ENCODE results near the gene LAMC3. TPM values are rescaled to one million over a fixed set of nuclear protein-coding genes. Genes with fewer than 3 reads are reported as not detected.

The LAMC3 gene
- polyA plus RNA-seq, 1 experiment, result 0.01 TPM

DNA sequence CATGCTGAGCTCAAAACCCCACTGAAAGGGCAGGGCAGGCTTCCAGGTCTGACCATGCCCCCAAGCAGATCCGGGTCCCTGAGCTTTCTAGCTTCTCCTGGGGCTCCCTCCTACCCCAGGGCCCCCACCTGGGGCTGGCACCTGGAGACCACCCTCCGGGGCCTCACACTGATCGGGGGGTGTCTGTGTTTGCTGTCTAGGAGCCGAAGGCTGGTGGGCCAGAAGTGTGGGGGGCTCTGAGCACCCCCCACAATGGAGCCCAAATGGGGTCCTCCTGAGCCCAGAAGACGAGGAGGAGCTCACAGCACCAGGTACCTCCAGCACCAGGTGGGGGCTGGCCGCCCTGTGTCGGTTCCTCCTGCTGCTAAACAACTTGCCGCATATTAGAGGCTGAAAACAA is 39.8 kb downstream of the LAMC3 start:
- TF ChIP-seq, protein P1, sequence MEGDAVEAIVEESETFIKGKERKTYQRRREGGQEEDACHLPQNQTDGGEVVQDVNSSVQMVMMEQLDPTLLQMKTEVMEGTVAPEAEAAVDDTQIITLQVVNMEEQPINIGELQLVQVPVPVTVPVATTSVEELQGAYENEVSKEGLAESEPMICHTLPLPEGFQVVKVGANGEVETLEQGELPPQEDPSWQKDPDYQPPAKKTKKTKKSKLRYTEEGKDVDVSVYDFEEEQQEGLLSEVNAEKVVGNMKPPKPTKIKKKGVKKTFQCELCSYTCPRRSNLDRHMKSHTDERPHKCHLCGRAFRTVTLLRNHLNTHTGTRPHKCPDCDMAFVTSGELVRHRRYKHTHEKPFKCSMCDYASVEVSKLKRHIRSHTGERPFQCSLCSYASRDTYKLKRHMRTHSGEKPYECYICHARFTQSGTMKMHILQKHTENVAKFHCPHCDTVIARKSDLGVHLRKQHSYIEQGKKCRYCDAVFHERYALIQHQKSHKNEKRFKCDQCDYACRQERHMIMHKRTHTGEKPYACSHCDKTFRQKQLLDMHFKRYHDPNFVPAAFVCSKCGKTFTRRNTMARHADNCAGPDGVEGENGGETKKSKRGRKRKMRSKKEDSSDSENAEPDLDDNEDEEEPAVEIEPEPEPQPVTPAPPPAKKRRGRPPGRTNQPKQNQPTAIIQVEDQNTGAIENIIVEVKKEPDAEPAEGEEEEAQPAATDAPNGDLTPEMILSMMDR (IDR thresholded peaks at IDR 0.05; ENCODE audit: insufficient read depth, low read depth, low read length), result no peak
- H3K36me3 ChIP-seq (ENCODE audit: control insufficient read depth, insufficient read depth, low read length), result no peaks in the 10 kb centered on the region
- no peak for DNase-seq (ENCODE audit: low read depth)
- ChIA-PET CTCF (interaction anchor here (0.9 to 6.5 kb wide), 4 partner anchors 9 to 347 kb away, joined by 5 to 52 read pairs (median 8); no protein-coding TSS in a partner anchor), POLR2A (no interaction called here)
- no peak overlapping the region for H3K4me3 ChIP-seq (ENCODE audit: low read depth, low read length)
- H3K27me3 ChIP-seq (ENCODE audit: control insufficient read depth, insufficient read depth, low read length), result no peaks in the 10 kb centered on the region; the same call in 1 of the 2 replicates

DNA sequence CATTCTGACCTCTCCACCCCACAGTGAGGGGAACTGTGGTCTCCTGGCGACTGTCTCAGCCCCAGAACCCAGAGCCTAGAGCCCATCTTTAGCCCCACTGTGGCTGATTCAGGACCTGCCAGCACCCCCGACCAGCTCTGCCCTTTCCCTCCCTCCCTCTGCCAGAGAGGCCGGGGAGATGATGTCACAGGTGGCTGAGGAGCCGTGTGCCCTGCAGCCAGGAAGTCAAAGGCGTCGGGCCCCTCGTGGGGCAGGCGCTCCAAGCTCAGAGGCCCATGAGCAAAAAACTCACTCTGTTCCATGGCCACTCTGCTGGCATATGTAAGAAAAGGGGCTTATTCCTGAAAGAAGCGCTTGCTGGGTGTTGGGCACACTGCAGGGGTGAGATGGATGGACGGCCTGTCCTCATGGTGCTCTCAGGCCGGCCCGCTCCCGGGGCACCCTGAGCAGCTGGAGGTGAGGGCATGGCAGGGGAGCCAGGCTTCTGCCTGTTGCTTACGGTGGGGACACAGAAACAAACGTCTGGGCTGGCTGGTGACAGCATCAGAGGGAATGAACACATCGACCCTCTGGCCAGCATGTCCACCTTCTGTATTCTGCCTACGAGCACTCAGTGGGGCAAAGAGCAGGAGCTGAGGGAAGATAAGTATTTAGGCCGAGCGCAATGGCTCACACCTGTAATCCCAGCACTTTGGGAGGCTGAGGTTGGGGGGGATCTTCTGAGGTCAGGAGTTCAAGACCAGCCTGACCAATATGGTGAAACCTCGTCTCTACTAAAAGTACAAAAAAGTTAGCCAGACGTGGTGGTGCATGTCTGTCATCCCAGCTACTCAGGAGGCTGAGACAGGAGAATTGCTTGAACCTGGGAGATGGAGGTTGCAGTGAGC is 41.1 kb downstream of the LAMC3 start:
- Histone ChIP-seq H3K36me3 (ENCODE audit: control insufficient read depth, insufficient read depth, low read length) (no peaks in the 10 kb centered on the region), H3K4me3 (ENCODE audit: low read depth, low read length) (no peak overlapping the region), H3K27me3 (ENCODE audit: control insufficient read depth, insufficient read depth, low read length) (no peaks in the 10 kb centered on the region; the same call in 1 of the 2 replicates)
- TF ChIP-seq, protein P1 (IDR thresholded peaks at IDR 0.05; ENCODE audit: insufficient read depth, low read depth, low read length), result no peak
- ChIA-PET CTCF (interaction anchor here (1.4 to 6.5 kb wide), 3 partner anchors 7 to 348 kb away, joined by 6 to 52 read pairs (median 11); no protein-coding TSS in a partner anchor), POLR2A (no interaction called here)
- DNase-seq (ENCODE audit: low read depth), result no peak

DNA sequence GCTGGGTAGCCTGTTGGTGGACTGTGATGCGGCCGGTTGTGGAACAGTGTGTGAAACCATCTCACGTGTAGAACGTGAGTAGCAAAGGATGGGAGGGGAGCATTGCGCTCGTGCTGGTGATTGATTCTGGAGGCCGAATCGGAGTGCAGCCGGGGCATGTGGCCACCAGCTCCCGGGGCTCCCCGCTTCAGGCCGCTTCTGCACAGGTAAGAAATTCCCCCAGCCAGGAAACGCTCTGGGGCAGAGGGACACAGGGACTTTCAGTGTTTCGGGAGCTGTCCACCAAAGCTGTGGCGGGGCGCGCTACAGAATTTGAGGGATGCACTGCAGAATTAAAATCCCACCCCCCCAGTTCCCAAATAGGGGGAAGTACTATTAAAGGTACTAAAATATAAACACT is 41.9 kb downstream of the LAMC3 start:
- DNase-seq (ENCODE audit: low read depth), result no peak
- H3K36me3 ChIP-seq (ENCODE audit: control insufficient read depth, insufficient read depth, low read length), result no peaks in the 10 kb centered on the region
- no peak overlapping the region for H3K4me3 ChIP-seq (ENCODE audit: low read depth, low read length)
- CTCF ChIA-PET, result interaction anchor here (1.4 kb wide), 1 partner anchor 13 kb away, joined by 6 read pairs; no protein-coding TSS in a partner anchor
- TF ChIP-seq, protein P1 (IDR thresholded peaks at IDR 0.05; ENCODE audit: insufficient read depth, low read depth, low read length), result no peak
- no peaks in the 10 kb centered on the region; the same call in 1 of the 2 replicates for H3K27me3 ChIP-seq (ENCODE audit: control insufficient read depth, insufficient read depth, low read length)
- POLR2A ChIA-PET, result no interaction called here

DNA sequence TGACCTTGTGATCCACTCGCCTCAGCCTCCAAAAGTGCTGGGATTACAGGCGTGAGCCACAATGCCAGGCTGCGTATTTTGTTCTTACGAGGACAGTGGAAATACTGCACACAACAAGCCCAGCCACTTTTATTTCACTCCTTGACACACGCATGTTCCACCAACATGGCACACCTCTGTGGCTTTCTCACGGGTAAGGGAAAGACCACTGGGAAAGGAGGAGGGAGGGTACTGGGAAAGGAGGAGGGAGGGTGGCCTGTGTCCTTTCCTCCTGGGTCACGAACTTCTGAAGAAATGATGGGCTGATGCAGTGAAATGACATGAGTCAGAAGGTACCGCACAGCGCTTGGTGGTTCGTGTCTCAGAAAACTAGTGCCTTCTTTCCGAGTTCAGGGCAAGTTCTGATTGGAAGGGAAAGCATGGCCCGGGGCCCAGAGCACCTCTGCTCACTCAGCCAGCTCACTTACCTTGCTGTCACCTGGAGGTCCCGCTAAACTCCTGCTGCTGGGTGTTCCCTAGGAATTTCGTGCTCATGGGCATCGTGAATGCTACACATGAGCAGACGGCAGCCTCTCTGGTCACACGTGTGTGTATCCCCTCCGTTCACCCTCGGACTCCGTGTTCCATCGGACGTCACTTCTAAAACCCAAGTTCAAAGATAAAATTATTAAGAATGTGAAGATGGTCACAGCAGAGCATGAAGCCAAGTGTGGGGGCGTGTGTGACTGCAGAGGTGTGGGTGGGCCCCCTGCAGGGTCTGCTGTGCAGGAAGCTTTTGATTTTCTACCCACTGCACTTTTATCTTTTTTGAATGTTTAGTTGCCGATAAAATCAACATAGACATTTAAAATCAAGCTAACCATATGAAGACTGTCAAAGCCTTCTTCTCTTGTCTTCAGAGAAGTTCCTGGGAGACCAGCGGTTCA is 42.9 kb downstream of the LAMC3 start:
- H3K27me3 ChIP-seq (ENCODE audit: control insufficient read depth, insufficient read depth, low read length), result no peaks in the 10 kb centered on the region; the same call in 1 of the 2 replicates
- CTCF ChIA-PET, result interaction anchor here (0.6 to 1.6 kb wide), 4 partner anchors 15 to 840 kb away, joined by 3 to 4 read pairs (median 4); no protein-coding TSS in a partner anchor

More for the DNA sequence above, 42.9 kb downstream of the LAMC3 start:
- Histone ChIP-seq H3K4me3 (ENCODE audit: low read depth, low read length) (no peak overlapping the region), H3K36me3 (ENCODE audit: control insufficient read depth, insufficient read depth, low read length) (no peaks in the 10 kb centered on the region)
- TF ChIP-seq, protein P1 (IDR thresholded peaks at IDR 0.05; ENCODE audit: insufficient read depth, low read depth, low read length), result no peak
- no peak for DNase-seq (ENCODE audit: low read depth)
- POLR2A ChIA-PET, result no interaction called here
